ENCODE data around the gene ABHD14A. TPM values are rescaled to one million over a fixed set of nuclear protein-coding genes. Genes with fewer than 3 reads are reported as not detected.

Gene ABHD14A
- polyA plus RNA-seq, 1 of the 3 experiments (the other 2 are of a cell fraction), result 31.5 TPM

GRCh38 chr3:51957520-51958205, 17.2 kb upstream of the ABHD14A start:
- Histone ChIP-seq H3K9ac (no peak overlapping the region), H3K36me3 (replicated peaks in 1 of 2; ENCODE audit: control insufficient read depth in 1 of 2, insufficient read depth in 2 of 2, low read length in 1 of 2) (peaks cover 5 to 42% of the 10 kb centered on the region in 2 experiments), H2AFZ (ENCODE audit: low read depth) (no peak overlapping the region), H3K9me2 (no peaks in the 10 kb centered on the region), H3K4me2 (no peak overlapping the region), H4K20me1 (ENCODE audit: insufficient read depth) (no peaks in the 10 kb centered on the region), H3K27ac (ENCODE audit: low read depth in 2 of 2, low read length in 1 of 2) (no peak overlapping the region), H3K79me2 (ENCODE audit: insufficient read depth) (0 out of 2 replicates have a peak, but pooled peaks cover under 1% of the 10 kb centered on the region), H3K27me3 (ENCODE audit: insufficient read depth) (no peaks in the 10 kb centered on the region), H3F3A (replicated peaks; ENCODE audit: insufficient read depth) (peaks cover 12% of the 10 kb centered on the region), H3K4me3 (ENCODE audit: low read depth in 2 of 2, low read length in 1 of 2) (no peak overlapping the region; a peak in 1 of 4 replicates), H3K4me1 (ENCODE audit: control insufficient read depth in 1 of 2, insufficient read depth in 2 of 2, low read depth in 1 of 2, low read length in 1 of 2) (peaks cover 4 to 12% of the 10 kb centered on the region in 2 experiments; a peak in 2 of 4 replicates), H3K9me3 (no peaks in the 10 kb centered on the region)
- POLR2A ChIA-PET, result interaction anchor here (1.0 to 1.3 kb wide), 2 partner anchors 15 to 16 kb away, joined by 3 to 7 read pairs; partner anchors contain the start of genes ABHD14B and PARP3
- TF ChIP-seq FOSL2 (IDR thresholded peaks at IDR 0.05; ENCODE audit: borderline replicate concordance, low read depth), result no peak
- no peak for TF ChIP-seq MEF2A (IDR thresholded peaks at IDR 0.05; ENCODE audit: borderline replicate concordance, low read depth)
- no peak for TF ChIP-seq MAX (IDR thresholded peaks at IDR 0.05; ENCODE audit: low read depth)
- no peak for TF ChIP-seq TAF1 (IDR thresholded peaks at IDR 0.05; ENCODE audit: borderline replicate concordance, low read depth, low read length)
- TF ChIP-seq NFIC (IDR thresholded peaks at IDR 0.05; ENCODE audit: borderline replicate concordance), result no peak
- no peak for TF ChIP-seq MXI1 (IDR thresholded peaks at IDR 0.05; ENCODE audit: low read depth, low read length)
- TF ChIP-seq SMC3 (IDR thresholded peaks at IDR 0.05; ENCODE audit: low read depth, low read length), result no peak
- no peak for TF ChIP-seq SIN3A (IDR thresholded peaks at IDR 0.05; ENCODE audit: borderline replicate concordance, low read depth, low read length)
- TF ChIP-seq GABPA (IDR thresholded peaks at IDR 0.05; ENCODE audit: low read depth), result no peak
- TF ChIP-seq, protein P1, sequence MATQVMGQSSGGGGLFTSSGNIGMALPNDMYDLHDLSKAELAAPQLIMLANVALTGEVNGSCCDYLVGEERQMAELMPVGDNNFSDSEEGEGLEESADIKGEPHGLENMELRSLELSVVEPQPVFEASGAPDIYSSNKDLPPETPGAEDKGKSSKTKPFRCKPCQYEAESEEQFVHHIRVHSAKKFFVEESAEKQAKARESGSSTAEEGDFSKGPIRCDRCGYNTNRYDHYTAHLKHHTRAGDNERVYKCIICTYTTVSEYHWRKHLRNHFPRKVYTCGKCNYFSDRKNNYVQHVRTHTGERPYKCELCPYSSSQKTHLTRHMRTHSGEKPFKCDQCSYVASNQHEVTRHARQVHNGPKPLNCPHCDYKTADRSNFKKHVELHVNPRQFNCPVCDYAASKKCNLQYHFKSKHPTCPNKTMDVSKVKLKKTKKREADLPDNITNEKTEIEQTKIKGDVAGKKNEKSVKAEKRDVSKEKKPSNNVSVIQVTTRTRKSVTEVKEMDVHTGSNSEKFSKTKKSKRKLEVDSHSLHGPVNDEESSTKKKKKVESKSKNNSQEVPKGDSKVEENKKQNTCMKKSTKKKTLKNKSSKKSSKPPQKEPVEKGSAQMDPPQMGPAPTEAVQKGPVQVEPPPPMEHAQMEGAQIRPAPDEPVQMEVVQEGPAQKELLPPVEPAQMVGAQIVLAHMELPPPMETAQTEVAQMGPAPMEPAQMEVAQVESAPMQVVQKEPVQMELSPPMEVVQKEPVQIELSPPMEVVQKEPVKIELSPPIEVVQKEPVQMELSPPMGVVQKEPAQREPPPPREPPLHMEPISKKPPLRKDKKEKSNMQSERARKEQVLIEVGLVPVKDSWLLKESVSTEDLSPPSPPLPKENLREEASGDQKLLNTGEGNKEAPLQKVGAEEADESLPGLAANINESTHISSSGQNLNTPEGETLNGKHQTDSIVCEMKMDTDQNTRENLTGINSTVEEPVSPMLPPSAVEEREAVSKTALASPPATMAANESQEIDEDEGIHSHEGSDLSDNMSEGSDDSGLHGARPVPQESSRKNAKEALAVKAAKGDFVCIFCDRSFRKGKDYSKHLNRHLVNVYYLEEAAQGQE (IDR thresholded peaks at IDR 0.05; ENCODE audit: low read depth, low read length), result no peak
- no peak for TF ChIP-seq TEAD4 (IDR thresholded peaks at IDR 0.05; ENCODE audit: borderline replicate concordance, insufficient read depth)
- TF ChIP-seq YY1 (IDR thresholded peaks at IDR 0.05; ENCODE audit: low read depth), result no peak
- no peak for TF ChIP-seq USF2 (IDR thresholded peaks at IDR 0.05; ENCODE audit: borderline replicate concordance, low read depth, low read length)
- no peak for TF ChIP-seq RFX5 (IDR thresholded peaks at IDR 0.05; ENCODE audit: low read length)
- no peak for DNase-seq
- WGBS (ENCODE audit: low lambda C conversion rate), result 97% methylated on average over 6 of the region's 15 CpGs
- CTCF ChIA-PET, result interaction anchor here (0.8 to 10.7 kb wide), 12 partner anchors 9 to 151 kb away, joined by 3 to 84 read pairs (median 6); partner anchors contain the start of genes ABHD14A, ABHD14B, PCBP4 and RRP9

Data from SK-N-SH (cell line).